ENCODE measurements around the gene SPTB.

The SPTB gene

GRCh38 chr14:64733321-64733720, 146.4 kb downstream of the SPTB start:
- Histone ChIP-seq H3K9me2 (replicated peaks; ENCODE audit: control insufficient read depth, low read length) (no peaks in the 10 kb centered on the region), H4K20me1 (ENCODE audit: control insufficient read depth, insufficient read depth, low read depth, low read length) (no peaks in the 10 kb centered on the region), H3K79me2 (ENCODE audit: control insufficient read depth, low read length) (no peaks in the 10 kb centered on the region), H3K36me3 (ENCODE audit: control insufficient read depth, low read length) (no peaks in the 10 kb centered on the region), H3K27ac (ENCODE audit: low read depth, low read length) (no peak overlapping the region), H3F3A (ENCODE audit: control insufficient read depth, insufficient read depth) (no peaks in the 10 kb centered on the region), H3K4me1 (ENCODE audit: control insufficient read depth, low read length) (no peaks in the 10 kb centered on the region), H3K4me2 (ENCODE audit: low read length) (no peak overlapping the region), H3K9me3 (ENCODE audit: control insufficient read depth, insufficient read depth, low read length) (no peaks in the 10 kb centered on the region), H3K27me3 (ENCODE audit: control insufficient read depth, low read length) (no peaks in the 10 kb centered on the region), H3K4me3 (ENCODE audit: low read length) (no peak overlapping the region)
- TF ChIP-seq CTCF (IDR thresholded peaks at IDR 0.05; ENCODE audit: low read depth, low read length, poor library complexity, severe bottlenecking) (no peak), EZH2phosphoT487 (IDR thresholded peaks at IDR 0.05; ENCODE audit: borderline replicate concordance, low read length) (no peak)

DNA sequence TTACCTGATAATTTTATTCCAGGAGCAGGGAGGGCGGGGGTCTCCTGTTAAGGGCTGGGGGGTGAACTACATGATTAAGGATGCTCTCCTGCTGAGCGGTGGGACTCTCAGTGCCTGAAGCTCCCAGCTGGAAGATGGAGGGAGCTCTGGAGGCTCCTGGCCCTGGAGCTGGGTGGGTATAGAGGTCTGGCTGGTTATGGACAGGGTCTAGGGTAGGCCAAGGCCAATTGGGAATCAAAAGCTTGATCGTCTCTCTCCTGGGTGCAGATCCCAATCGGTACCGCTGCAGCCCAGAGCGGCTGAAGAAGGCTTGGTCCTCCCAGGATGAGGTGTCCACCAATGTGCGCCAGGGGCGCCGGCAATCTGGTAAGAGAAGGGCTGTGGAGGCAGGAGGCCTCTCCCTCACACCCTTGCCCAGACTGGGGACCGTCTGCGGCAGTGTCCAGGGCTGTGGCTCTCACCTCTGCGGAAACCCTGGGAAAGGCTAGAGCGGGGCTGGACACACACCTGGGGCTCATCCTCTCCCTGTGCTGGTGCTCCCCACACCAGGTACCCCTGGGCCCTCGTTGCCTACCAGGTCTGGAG, 147.1 kb downstream of the SPTB start:
- Histone ChIP-seq H3K9me3 (ENCODE audit: control insufficient read depth, insufficient read depth, low read length) (no peaks in the 10 kb centered on the region), H3K4me1 (ENCODE audit: control insufficient read depth, low read length) (no peaks in the 10 kb centered on the region), H3K79me2 (ENCODE audit: control insufficient read depth, low read length) (no peaks in the 10 kb centered on the region), H3K9me2 (replicated peaks; ENCODE audit: control insufficient read depth, low read length) (no peaks in the 10 kb centered on the region), H3K4me3 (ENCODE audit: low read length) (no peak overlapping the region), H3K27ac (ENCODE audit: low read depth, low read length) (no peak overlapping the region), H3K36me3 (ENCODE audit: control insufficient read depth, low read length) (no peaks in the 10 kb centered on the region), H4K20me1 (ENCODE audit: control insufficient read depth, insufficient read depth, low read depth, low read length) (no peaks in the 10 kb centered on the region), H3F3A (ENCODE audit: control insufficient read depth, insufficient read depth) (no peaks in the 10 kb centered on the region), H3K4me2 (ENCODE audit: low read length) (no peak overlapping the region), H3K27me3 (ENCODE audit: control insufficient read depth, low read length) (no peaks in the 10 kb centered on the region)
- TF ChIP-seq CTCF (IDR thresholded peaks at IDR 0.05; ENCODE audit: low read depth, low read length, poor library complexity, severe bottlenecking), result no peak
- no peak for TF ChIP-seq EZH2phosphoT487 (IDR thresholded peaks at IDR 0.05; ENCODE audit: borderline replicate concordance, low read length)

- Histone ChIP-seq H3K4me1 (ENCODE audit: control insufficient read depth, low read length) (no peaks in the 10 kb centered on the region), H3K27ac (ENCODE audit: low read depth, low read length) (no peak overlapping the region)
Observed at GRCh38 chr14:64732066-64732465, 147.6 kb downstream of the SPTB start.

More at GRCh38 chr14:64732066-64732465, 147.6 kb downstream of the SPTB start:
- TF ChIP-seq EZH2phosphoT487 (IDR thresholded peaks at IDR 0.05; ENCODE audit: borderline replicate concordance, low read length) (no peak), CTCF (IDR thresholded peaks at IDR 0.05; ENCODE audit: low read depth, low read length, poor library complexity, severe bottlenecking) (no peak)
- Histone ChIP-seq H3K4me3 (ENCODE audit: low read length) (no peak overlapping the region), H3K27me3 (ENCODE audit: control insufficient read depth, low read length) (no peaks in the 10 kb centered on the region), H3F3A (ENCODE audit: control insufficient read depth, insufficient read depth) (no peaks in the 10 kb centered on the region), H3K36me3 (ENCODE audit: control insufficient read depth, low read length) (no peaks in the 10 kb centered on the region), H3K4me2 (ENCODE audit: low read length) (no peak overlapping the region), H3K79me2 (ENCODE audit: control insufficient read depth, low read length) (no peaks in the 10 kb centered on the region), H4K20me1 (ENCODE audit: control insufficient read depth, insufficient read depth, low read depth, low read length) (no peaks in the 10 kb centered on the region), H3K9me3 (ENCODE audit: control insufficient read depth, insufficient read depth, low read length) (no peaks in the 10 kb centered on the region), H3K9me2 (replicated peaks; ENCODE audit: control insufficient read depth, low read length) (no peaks in the 10 kb centered on the region)

Measured in DOHH2 (cell line).